SK-N-SH (cell line): ENCODE data around the gene COL4A2.

Experiments
- EZH2phosphoT487 ChIP-seq: fragments of 200-600 bp; sonication (generic); IDR thresholded peaks from 2 replicates; pipeline ENCODE4 v1.6.1; 2017; ENCODE audit warnings: low read depth, mixed run types, mild to moderate bottlenecking, antibody characterized with exemption, moderate library complexity, borderline replicate concordance
- TF ChIP-seq, protein P1 (sequence below): fragments of 200-600 bp; sonication (generic); IDR thresholded peaks from 2 replicates; pipeline ENCODE4 v1.6.1; 2017; ENCODE audit warnings: antibody characterized with exemption, mild to moderate bottlenecking, moderate library complexity
- TF ChIP-seq, protein P2 (sequence below): fragments of 150-350 bp; IDR thresholded peaks from 2 replicates; pipeline ENCODE4 v1.6.1; 2017; ENCODE audit warnings: antibody characterized with exemption, low read length, low read depth, borderline replicate concordance

DNA sequence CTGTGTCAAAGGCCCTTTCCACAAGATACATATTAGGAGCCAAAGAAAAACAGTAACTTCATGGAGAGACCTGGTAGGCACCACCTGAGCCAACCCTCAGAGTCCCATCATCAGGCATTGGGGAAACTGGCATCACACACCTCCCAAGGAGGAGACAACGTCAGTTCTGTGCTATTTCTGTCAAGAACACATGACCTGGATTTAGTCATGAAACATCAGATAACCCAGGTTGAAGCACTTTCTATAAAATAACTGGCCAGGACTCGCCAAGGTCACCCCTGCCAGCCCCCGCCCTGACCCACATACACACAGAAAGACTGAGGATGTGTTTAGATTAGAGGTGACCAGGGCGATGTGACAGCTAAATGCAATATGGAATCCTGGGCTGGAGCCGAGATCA, 35.8 kb upstream of the COL4A2 start:
- TF ChIP-seq EZH2phosphoT487: no peak
- TF ChIP-seq, protein P1, sequence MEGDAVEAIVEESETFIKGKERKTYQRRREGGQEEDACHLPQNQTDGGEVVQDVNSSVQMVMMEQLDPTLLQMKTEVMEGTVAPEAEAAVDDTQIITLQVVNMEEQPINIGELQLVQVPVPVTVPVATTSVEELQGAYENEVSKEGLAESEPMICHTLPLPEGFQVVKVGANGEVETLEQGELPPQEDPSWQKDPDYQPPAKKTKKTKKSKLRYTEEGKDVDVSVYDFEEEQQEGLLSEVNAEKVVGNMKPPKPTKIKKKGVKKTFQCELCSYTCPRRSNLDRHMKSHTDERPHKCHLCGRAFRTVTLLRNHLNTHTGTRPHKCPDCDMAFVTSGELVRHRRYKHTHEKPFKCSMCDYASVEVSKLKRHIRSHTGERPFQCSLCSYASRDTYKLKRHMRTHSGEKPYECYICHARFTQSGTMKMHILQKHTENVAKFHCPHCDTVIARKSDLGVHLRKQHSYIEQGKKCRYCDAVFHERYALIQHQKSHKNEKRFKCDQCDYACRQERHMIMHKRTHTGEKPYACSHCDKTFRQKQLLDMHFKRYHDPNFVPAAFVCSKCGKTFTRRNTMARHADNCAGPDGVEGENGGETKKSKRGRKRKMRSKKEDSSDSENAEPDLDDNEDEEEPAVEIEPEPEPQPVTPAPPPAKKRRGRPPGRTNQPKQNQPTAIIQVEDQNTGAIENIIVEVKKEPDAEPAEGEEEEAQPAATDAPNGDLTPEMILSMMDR: no peak
- TF ChIP-seq, protein P2, sequence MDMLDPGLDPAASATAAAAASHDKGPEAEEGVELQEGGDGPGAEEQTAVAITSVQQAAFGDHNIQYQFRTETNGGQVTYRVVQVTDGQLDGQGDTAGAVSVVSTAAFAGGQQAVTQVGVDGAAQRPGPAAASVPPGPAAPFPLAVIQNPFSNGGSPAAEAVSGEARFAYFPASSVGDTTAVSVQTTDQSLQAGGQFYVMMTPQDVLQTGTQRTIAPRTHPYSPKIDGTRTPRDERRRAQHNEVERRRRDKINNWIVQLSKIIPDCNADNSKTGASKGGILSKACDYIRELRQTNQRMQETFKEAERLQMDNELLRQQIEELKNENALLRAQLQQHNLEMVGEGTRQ: no peak
